ENCODE data around the gene MEGF11.

The MEGF11 gene

GRCh38 chr15:66047321-66048024, 206.1 kb downstream of the MEGF11 start:
- Histone ChIP-seq H3K36me3 (ENCODE audit: insufficient read depth, low read length) (no peaks in the 10 kb centered on the region), H3K9ac (ENCODE audit: insufficient read length) (no peak overlapping the region), H3K4me3 (no peak overlapping the region), H3K27ac (no peak overlapping the region), H3K9me3 (ENCODE audit: low read depth, low read length) (no peaks in the 10 kb centered on the region)
- DNase-seq (ENCODE audit: low read depth, low spot score), result no peak
- no peak for TF ChIP-seq POLR2AphosphoS5 (IDR thresholded peaks at IDR 0.05; ENCODE audit: borderline replicate concordance, low read depth, low read length)
- TF ChIP-seq EZH2 (IDR thresholded peaks at IDR 0.05), result no peak
- no peak for TF ChIP-seq FOXP2 (optimal IDR thresholded peaks at IDR 0.05; ENCODE audit: control extremely low read depth, extremely low read length, insufficient read depth)

GRCh38 chr15:66046751-66047150, 206.8 kb downstream of the MEGF11 start:
- H3K9ac ChIP-seq (ENCODE audit: insufficient read length), result no peak overlapping the region
- TF ChIP-seq FOXP2 (optimal IDR thresholded peaks at IDR 0.05; ENCODE audit: control extremely low read depth, extremely low read length, insufficient read depth), result no peak
- no peak for TF ChIP-seq POLR2AphosphoS5 (IDR thresholded peaks at IDR 0.05; ENCODE audit: borderline replicate concordance, low read depth, low read length)
- no peak for TF ChIP-seq EZH2 (IDR thresholded peaks at IDR 0.05)
- no peak overlapping the region for H3K4me3 ChIP-seq
- H3K27ac ChIP-seq, result no peak overlapping the region
- H3K36me3 ChIP-seq (ENCODE audit: insufficient read depth, low read length), result no peaks in the 10 kb centered on the region
- H3K9me3 ChIP-seq (ENCODE audit: low read depth, low read length), result no peaks in the 10 kb centered on the region
- DNase-seq (ENCODE audit: low read depth, low spot score), result no peak

DNA sequence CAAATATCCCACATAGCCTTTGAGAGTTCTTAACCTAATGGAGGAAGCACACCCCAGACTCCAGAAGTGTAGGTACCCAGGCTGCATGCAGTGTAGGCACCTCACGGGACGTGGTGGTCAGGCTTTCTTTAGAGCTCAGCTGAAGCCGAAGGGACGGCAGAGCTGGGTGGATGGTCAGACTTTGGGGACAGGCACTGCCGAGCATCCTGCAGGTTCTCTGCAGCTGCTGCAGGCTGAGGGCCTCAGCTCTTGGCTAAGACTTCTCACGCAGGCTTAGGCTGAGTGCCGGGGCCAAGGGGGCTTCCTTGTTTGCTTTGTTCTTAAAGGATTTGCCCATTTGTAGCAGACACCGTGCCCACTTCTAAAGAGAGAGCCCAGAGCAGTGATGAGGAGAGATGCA, 207.2 kb downstream of the MEGF11 start:
- DNase-seq (ENCODE audit: low read depth, low spot score), result no peak
- H3K36me3 ChIP-seq (ENCODE audit: insufficient read depth, low read length), result no peaks in the 10 kb centered on the region
- TF ChIP-seq POLR2AphosphoS5 (IDR thresholded peaks at IDR 0.05; ENCODE audit: borderline replicate concordance, low read depth, low read length), result no peak
- no peak overlapping the region for H3K9ac ChIP-seq (ENCODE audit: insufficient read length)
- H3K9me3 ChIP-seq (ENCODE audit: low read depth, low read length), result no peaks in the 10 kb centered on the region
- no peak overlapping the region for H3K4me3 ChIP-seq
- H3K27ac ChIP-seq, result no peak overlapping the region

DNA sequence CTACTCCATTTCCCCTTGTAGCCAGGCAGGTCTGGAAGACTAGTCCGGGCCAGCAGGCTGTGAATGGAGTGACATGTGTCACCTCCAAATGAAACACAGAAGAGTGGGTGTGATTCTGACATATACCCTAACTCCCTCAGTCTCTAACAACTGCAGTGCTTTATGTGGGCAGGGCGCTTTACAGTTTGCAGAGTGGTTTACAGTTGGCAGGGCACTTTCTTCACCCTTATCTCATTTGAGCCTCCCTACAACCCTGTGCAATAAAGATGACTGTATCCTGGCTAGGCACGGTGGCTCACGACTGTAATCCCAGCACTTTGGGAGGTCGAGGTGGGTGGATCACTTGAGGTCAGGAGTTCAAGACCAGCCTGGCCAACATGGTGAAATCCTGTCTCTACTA, 208.0 kb downstream of the MEGF11 start:
- Histone ChIP-seq H3K36me3 (ENCODE audit: insufficient read depth, low read length) (no peaks in the 10 kb centered on the region), H3K9ac (ENCODE audit: insufficient read length) (no peak overlapping the region), H3K4me3 (no peak overlapping the region), H3K27ac (no peak overlapping the region), H3K9me3 (ENCODE audit: low read depth, low read length) (no peaks in the 10 kb centered on the region)
- no peak for DNase-seq (ENCODE audit: low read depth, low spot score)
- TF ChIP-seq POLR2AphosphoS5 (IDR thresholded peaks at IDR 0.05; ENCODE audit: borderline replicate concordance, low read depth, low read length) (no peak), EZH2 (IDR thresholded peaks at IDR 0.05) (no peak), FOXP2 (optimal IDR thresholded peaks at IDR 0.05; ENCODE audit: control extremely low read depth, extremely low read length, insufficient read depth) (no peak)

DNA sequence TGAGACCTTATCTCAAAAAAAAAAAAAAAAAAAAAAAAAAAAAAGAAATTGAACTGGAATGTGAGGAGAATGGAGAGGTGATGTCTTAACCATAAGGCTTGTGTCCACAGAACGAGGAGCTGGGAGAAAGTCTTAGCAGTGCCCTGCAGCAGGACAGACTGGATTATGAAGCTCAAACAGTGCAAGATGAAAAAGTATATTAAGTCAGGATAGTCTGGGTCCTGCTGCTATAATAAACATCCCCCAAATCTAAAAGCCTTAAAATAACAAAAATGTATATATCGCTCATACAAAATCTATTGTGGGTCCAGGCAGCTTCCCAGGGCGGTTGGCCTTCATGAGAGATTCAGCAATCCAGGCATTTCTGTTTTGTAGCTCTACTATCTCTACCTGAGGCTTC, 208.7 kb downstream of the MEGF11 start:
- no peaks in the 10 kb centered on the region for H3K36me3 ChIP-seq (ENCODE audit: insufficient read depth, low read length)

GRCh38 chr15:66043264-66043663, 210.3 kb downstream of the MEGF11 start:
- no peaks in the 10 kb centered on the region for H3K36me3 ChIP-seq (ENCODE audit: insufficient read depth, low read length)
- H3K4me3 ChIP-seq, result no peak overlapping the region
- H3K27ac ChIP-seq, result no peak overlapping the region
- TF ChIP-seq POLR2AphosphoS5 (IDR thresholded peaks at IDR 0.05; ENCODE audit: borderline replicate concordance, low read depth, low read length) (no peak), FOXP2 (optimal IDR thresholded peaks at IDR 0.05; ENCODE audit: control extremely low read depth, extremely low read length, insufficient read depth) (no peak), EZH2 (IDR thresholded peaks at IDR 0.05) (no peak)
- no peak overlapping the region for H3K9ac ChIP-seq (ENCODE audit: insufficient read length)
- no peak for DNase-seq (ENCODE audit: low read depth, low spot score)
- no peaks in the 10 kb centered on the region for H3K9me3 ChIP-seq (ENCODE audit: low read depth, low read length)

More for the DNA sequence above, 208.7 kb downstream of the MEGF11 start:
- no peak overlapping the region for H3K4me3 ChIP-seq
- no peak overlapping the region for H3K27ac ChIP-seq
- TF ChIP-seq EZH2 (IDR thresholded peaks at IDR 0.05), result no peak
- no peak for TF ChIP-seq POLR2AphosphoS5 (IDR thresholded peaks at IDR 0.05; ENCODE audit: borderline replicate concordance, low read depth, low read length)
- no peak for TF ChIP-seq FOXP2 (optimal IDR thresholded peaks at IDR 0.05; ENCODE audit: control extremely low read depth, extremely low read length, insufficient read depth)
- DNase-seq (ENCODE audit: low read depth, low spot score), result no peak
- no peak overlapping the region for H3K9ac ChIP-seq (ENCODE audit: insufficient read length)
- no peaks in the 10 kb centered on the region for H3K9me3 ChIP-seq (ENCODE audit: low read depth, low read length)

DNA sequence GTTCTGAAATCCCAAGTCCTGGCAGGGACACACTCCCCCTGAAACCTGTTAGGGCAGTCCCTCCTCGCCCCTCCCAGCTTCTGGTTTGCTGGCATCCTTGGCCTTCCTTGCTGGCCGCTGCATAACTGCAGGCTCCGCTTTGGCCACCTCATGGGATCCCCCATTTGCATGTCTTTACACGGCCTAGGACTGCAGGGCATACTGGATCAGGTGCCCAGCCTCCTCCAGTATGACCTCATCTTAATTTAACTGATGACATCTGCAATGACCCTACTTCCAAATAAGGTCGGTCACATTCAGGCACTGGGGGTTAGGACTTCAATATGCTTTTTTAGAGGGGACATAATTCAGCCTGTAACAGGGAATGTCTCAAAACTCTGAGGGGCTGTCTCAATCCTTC, 210.9 kb downstream of the MEGF11 start:
- no peak for TF ChIP-seq EZH2 (IDR thresholded peaks at IDR 0.05)
- TF ChIP-seq FOXP2 (optimal IDR thresholded peaks at IDR 0.05; ENCODE audit: control extremely low read depth, extremely low read length, insufficient read depth), result no peak
- no peak for TF ChIP-seq POLR2AphosphoS5 (IDR thresholded peaks at IDR 0.05; ENCODE audit: borderline replicate concordance, low read depth, low read length)
- no peak overlapping the region for H3K9ac ChIP-seq (ENCODE audit: insufficient read length)
- no peak for DNase-seq (ENCODE audit: low read depth, low spot score)
- H3K36me3 ChIP-seq (ENCODE audit: insufficient read depth, low read length), result no peaks in the 10 kb centered on the region
- H3K27ac ChIP-seq, result no peak overlapping the region
- H3K4me3 ChIP-seq, result no peak overlapping the region
- no peaks in the 10 kb centered on the region for H3K9me3 ChIP-seq (ENCODE audit: low read depth, low read length)

- no peak for DNase-seq (ENCODE audit: low read depth, low spot score)
- Histone ChIP-seq H3K4me3 (no peak overlapping the region), H3K9me3 (ENCODE audit: low read depth, low read length) (no peaks in the 10 kb centered on the region), H3K36me3 (ENCODE audit: insufficient read depth, low read length) (no peaks in the 10 kb centered on the region), H3K9ac (ENCODE audit: insufficient read length) (no peak overlapping the region), H3K27ac (no peak overlapping the region)
- TF ChIP-seq POLR2AphosphoS5 (IDR thresholded peaks at IDR 0.05; ENCODE audit: borderline replicate concordance, low read depth, low read length), result no peak
- TF ChIP-seq FOXP2 (optimal IDR thresholded peaks at IDR 0.05; ENCODE audit: control extremely low read depth, extremely low read length, insufficient read depth), result no peak
Observed at GRCh38 chr15:66041276-66041675, 212.3 kb downstream of the MEGF11 start.
